Measurements from ENCODE around the gene GRM1.

DNA sequence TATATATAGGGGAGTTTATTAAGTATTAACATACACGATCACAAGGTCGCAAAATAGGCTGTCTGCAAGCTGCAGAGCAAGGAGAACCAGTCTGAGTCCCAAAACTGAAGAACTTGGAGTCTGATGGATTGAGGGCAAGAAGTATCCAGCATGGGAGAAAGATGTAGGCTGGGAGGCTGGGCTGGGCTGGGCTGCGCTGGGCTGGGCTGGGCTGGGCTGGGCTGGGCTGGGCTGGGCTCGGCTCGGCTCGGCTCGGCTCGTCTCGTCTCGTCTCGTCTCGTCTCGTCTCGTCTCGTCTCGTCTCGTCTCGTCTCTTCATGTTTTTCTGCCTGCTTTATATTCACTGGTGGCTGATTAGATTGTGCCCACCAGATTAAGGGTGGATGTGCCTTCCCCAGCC lies 238.6 kb downstream of the GRM1 start:
- no peak for TF ChIP-seq POLR2AphosphoS5 (IDR thresholded peaks at IDR 0.05; ENCODE audit: borderline replicate concordance, low read depth, low read length)
- TF ChIP-seq EZH2 (IDR thresholded peaks at IDR 0.05) = no peak
